ENCODE results near the gene ARHGAP6. TPM values are rescaled to one million over a fixed set of nuclear protein-coding genes. Genes with fewer than 3 reads are reported as not detected.

Gene ARHGAP6
- total and polyA plus RNA-seq, 2 of the 4 experiments (the other 2 are of a cell fraction), result 1.4 to 1.8 TPM

- TF ChIP-seq ELK1 (IDR thresholded peaks at IDR 0.05; ENCODE audit: borderline replicate concordance, low read depth, low read length), result no peak
- H2BK20ac ChIP-seq (ENCODE audit: low read depth, low read length), result no peak overlapping the region
- H3K18ac ChIP-seq (ENCODE audit: low read depth, low read length), result no peak overlapping the region
- H3K4me3 ChIP-seq (ENCODE audit: insufficient read depth, low read depth, low read length), result no peak overlapping the region
- H3K27ac ChIP-seq (ENCODE audit: insufficient read depth, low read length), result no peak overlapping the region
- no peaks in the 10 kb centered on the region for H3K9me1 ChIP-seq (ENCODE audit: insufficient read depth, low read length)
- H4K20me1 ChIP-seq (ENCODE audit: insufficient read depth, low read length), result no peaks in the 10 kb centered on the region
- no peaks in the 10 kb centered on the region for H3K36me3 ChIP-seq (ENCODE audit: control insufficient read depth, insufficient read depth, low read length)
- H3K4me1 ChIP-seq (ENCODE audit: control insufficient read depth, insufficient read depth, low read length), result no peaks in the 10 kb centered on the region
- H3K9me3 ChIP-seq (ENCODE audit: control insufficient read depth, insufficient read depth, low read length), result no peaks in the 10 kb centered on the region
- H3K27me3 ChIP-seq (ENCODE audit: control insufficient read depth, insufficient read depth, low read length), result no peaks in the 10 kb centered on the region
- H2BK120ac ChIP-seq (ENCODE audit: low read depth, low read length), result no peak overlapping the region
- H2AFZ ChIP-seq (replicated peaks; ENCODE audit: low read length, poor library complexity), result no peak overlapping the region
- no peak overlapping the region for H3K4me2 ChIP-seq (ENCODE audit: low read depth, low read length)
- dilution Hi-C loops (cut with HindIII; ENCODE audit: low sequenced_read_pairs, unreplicated experiment), result no loop called here
- no peak overlapping the region for H4K91ac ChIP-seq (ENCODE audit: insufficient read depth, low read depth, low read length)
- no peak for ATAC-seq (ENCODE audit: low read depth)
- no peak overlapping the region for H2BK15ac ChIP-seq (ENCODE audit: low read depth, low read length)
- no CpG with 5 or more reads among the region's 2 CpGs for WGBS, 2 experiments (ENCODE audit: extremely low coverage in 2 of 2, insufficient read length in 1 of 2)
- H3K9ac ChIP-seq (ENCODE audit: low read depth, low read length), result no peak overlapping the region
- no peak overlapping the region for H4K5ac ChIP-seq (ENCODE audit: low read depth, low read length)
- H3K14ac ChIP-seq (replicated peaks; ENCODE audit: low read depth, low read length), result no peak overlapping the region
- POLR2A ChIA-PET (ENCODE audit: unreplicated experiment), result no interaction called here
- no TSS peak for BruUV-seq (replicated peaks)
- H2AK5ac ChIP-seq (ENCODE audit: low read depth, low read length), result no peak overlapping the region
- H2BK5ac ChIP-seq (ENCODE audit: low read depth, low read length, poor library complexity, severe bottlenecking), result no peak overlapping the region
- no peak overlapping the region for H3K23ac ChIP-seq (ENCODE audit: low read depth, low read length)
- in situ Hi-C loops (cut with MboI; ENCODE audit: low sequenced_read_pairs), result no loop called here
- H3K79me1 ChIP-seq (ENCODE audit: low read depth in 1 of 2, low read length in 2 of 2), result no peaks in the 10 kb centered on the region
- no peak overlapping the region for H3K4ac ChIP-seq (ENCODE audit: low read depth, low read length)
- H4K8ac ChIP-seq (ENCODE audit: low read depth in 2 of 2, low read length in 2 of 2), result no peak overlapping the region
- intact Hi-C loops (cut with micrococcal nuclease), result no loop called here
- DNase-seq, result no peak
- H2AK9ac ChIP-seq (replicated peaks; ENCODE audit: low read depth, low read length, poor library complexity), result no peak overlapping the region
- CTCF ChIA-PET, result no interaction called here
- no peak overlapping the region for H3K56ac ChIP-seq (ENCODE audit: extremely low read depth, insufficient read depth, low read length)
These were observed 84.9 kb downstream of the ARHGAP6 start for GRCh38 chrX:11580789-11581188.
